H1 (cell line): ENCODE data around the gene CDYL. TPM values are rescaled to one million over a fixed set of nuclear protein-coding genes. Genes with fewer than 3 reads are reported as not detected.

ENCODE experiments used
- CTCF ChIA-PET: fragments of 300-600 bp; sonication (Branson Sonifier 250); formaldehyde crosslinking; loops from one replicate; lab custom pipeline; 2021; ENCODE audit not compliant: partially characterized antibody; lab: Charles Lee
- POLR2A ChIA-PET: fragments of 300-600 bp; sonication (Branson Sonifier 250); formaldehyde crosslinking; loops from one replicate; lab custom pipeline; 2021; ENCODE audit warnings: inconsistent platforms; ENCODE audit not compliant: partially characterized antibody; lab: Charles Lee
- DNase-seq, 2 experiments: peaks; one replicate each; pipeline versions ENCODE4 v3.0.0 to v3.0.0-alpha.2; 2010 to 2022; ENCODE audit warnings: low spot score in 2 of 2, low read depth in 1 of 2, mixed read lengths in 1 of 2
- FAIRE-seq: peaks from 2 replicates; lab custom pipeline; 2011; peaks lifted over from hg19 to GRCh38; lab: Jason Lieb, UNC
- H2AFZ ChIP-seq: 2 replicates; pipeline ENCODE4 v1.8.1; 2012; ENCODE audit warnings: low read length, inconsistent platforms
- H2AK5ac ChIP-seq: 2 replicates; pipeline ENCODE4 v1.6.1; 2013; ENCODE audit warnings: low read depth, low read length
- H2BK120ac ChIP-seq: replicated peaks from 2 replicates; pipeline ENCODE3; 2013; ENCODE audit warnings: low read depth, low read length, inconsistent platforms
- H2BK12ac ChIP-seq: 2 replicates; pipeline ENCODE4 v1.6.1; 2013; ENCODE audit warnings: low read depth, low read length
- H2BK15ac ChIP-seq: 2 replicates; pipeline ENCODE4 v1.6.1; 2013; ENCODE audit warnings: low read length
- H2BK20ac ChIP-seq: 2 replicates; pipeline ENCODE4 v1.6.1; 2013; ENCODE audit warnings: low read length
- H2BK5ac ChIP-seq: 2 replicates; pipeline ENCODE4 v1.6.1; 2013; ENCODE audit warnings: low read depth, low read length
- H3K14ac ChIP-seq: 2 replicates; pipeline ENCODE4 v1.6.1; 2013; ENCODE audit warnings: inconsistent platforms; ENCODE audit not compliant: insufficient read length
- H3K18ac ChIP-seq: 2 replicates; pipeline ENCODE4 v1.6.1; 2013; ENCODE audit warnings: low read length; ENCODE audit errors: extremely low read depth
- H3K23ac ChIP-seq: 2 replicates; pipeline ENCODE4 v1.6.1; 2013; ENCODE audit warnings: inconsistent platforms; ENCODE audit not compliant: insufficient read length
- H3K23me2 ChIP-seq: 2 replicates; pipeline ENCODE4 v1.6.1; 2013; ENCODE audit warnings: low read depth, low read length
- H3K27ac ChIP-seq: 2 replicates; pipeline ENCODE4 v1.6.1; 2011; ENCODE audit warnings: low read depth, low read length, inconsistent platforms
- H3K27me3 ChIP-seq, 4 experiments: replicated peaks in 1 of 4; 1 replicate in 1 of 4; 2 replicates in 3 of 4; pipeline versions ENCODE4 v1.6.1 to v1.8.1; 2011 to 2013; ENCODE audit warnings: low read length in 3 of 4, mild to moderate bottlenecking in 3 of 4, inconsistent platforms in 2 of 4, mixed read lengths in 2 of 4, moderate library complexity in 1 of 4; ENCODE audit not compliant: control insufficient read depth in 3 of 4, insufficient read depth in 3 of 4; ENCODE audit errors: extremely low read depth in 1 of 4
- H3K36me3 ChIP-seq, 4 experiments: 2 replicates each; pipeline versions ENCODE4 v1.6.1 to v1.8.1; 2011 to 2013; ENCODE audit warnings: mild to moderate bottlenecking in 4 of 4, low read length in 3 of 4, moderate library complexity in 2 of 4, control low read depth in 1 of 4, inconsistent platforms in 1 of 4; ENCODE audit not compliant: insufficient read depth in 4 of 4, control insufficient read depth in 2 of 4
- H3K4ac ChIP-seq: replicated peaks from 2 replicates; pipeline ENCODE3; 2013; ENCODE audit warnings: low read length, low read depth, mixed read lengths, inconsistent platforms; ENCODE audit not compliant: insufficient read length
- H3K4me1 ChIP-seq, 4 experiments: replicated peaks in 1 of 4; 1 replicate in 1 of 4; 2 replicates in 3 of 4; pipeline versions ENCODE4 v1.6.1 to v1.8.1; 2011 to 2013; ENCODE audit warnings: low read length in 3 of 4, inconsistent platforms in 2 of 4, mixed read lengths in 1 of 4; ENCODE audit not compliant: insufficient read depth in 4 of 4, control insufficient read depth in 3 of 4
- H3K4me2 ChIP-seq, 2 experiments: 2 replicates each; pipeline versions ENCODE4 v1.6.1 to v1.8.1; 2011 to 2013; ENCODE audit warnings: low read depth in 2 of 2, low read length in 2 of 2, control low read depth in 1 of 2, inconsistent platforms in 1 of 2, mild to moderate bottlenecking in 1 of 2; ENCODE audit not compliant: insufficient read depth in 1 of 2
- H3K4me3 ChIP-seq, 4 experiments: fragments of 200-600, 300-600 bp in 1 of 4; sonication (generic), shearing (Covaris generic), sonication (Bioruptor Twin) in 1 of 4; 2 replicates each; pipeline versions ENCODE4 v1.5.1 to v1.8.1; 2011 to 2016; ENCODE audit warnings: low read length in 4 of 4, low read depth in 3 of 4, control low read depth in 2 of 4, inconsistent platforms in 2 of 4, mild to moderate bottlenecking in 2 of 4, mixed read lengths in 1 of 4, moderate library complexity in 1 of 4; ENCODE audit not compliant: insufficient read depth in 2 of 4; ENCODE audit errors: extremely low read depth in 1 of 4
- H3K56ac ChIP-seq: replicated peaks from 2 replicates; pipeline ENCODE3; 2013; ENCODE audit warnings: low read depth, mild to moderate bottlenecking, mixed read lengths, low read length, inconsistent platforms; ENCODE audit not compliant: insufficient read length
- H3K79me1 ChIP-seq: 2 replicates; pipeline ENCODE4 v1.6.1; 2013; ENCODE audit warnings: low read depth, low read length, control low read depth
- H3K79me2 ChIP-seq, 2 experiments: 2 replicates each; pipeline versions ENCODE4 v1.6.1 to v1.8.1; 2012 to 2013; ENCODE audit warnings: low read length in 2 of 2, mild to moderate bottlenecking in 2 of 2, inconsistent platforms in 1 of 2; ENCODE audit not compliant: insufficient read depth in 2 of 2, control insufficient read depth in 1 of 2
- H3K9ac ChIP-seq, 4 experiments: replicated peaks in 1 of 4; 1 replicate in 1 of 4; 2 replicates in 3 of 4; pipeline versions ENCODE4 v1.6.1 to v1.8.1; 2011 to 2013; ENCODE audit warnings: low read depth in 3 of 4, low read length in 3 of 4, control low read depth in 2 of 4, mild to moderate bottlenecking in 2 of 4, moderate library complexity in 2 of 4, inconsistent platforms in 1 of 4; ENCODE audit errors: extremely low read depth in 1 of 4
- H3K9me3 ChIP-seq, 2 experiments: 2 replicates each; pipeline versions ENCODE4 v1.6.1 to v1.8.1; 2012 to 2013; ENCODE audit warnings: mild to moderate bottlenecking in 2 of 2, moderate library complexity in 2 of 2, control low read depth in 1 of 2, inconsistent platforms in 1 of 2, low read depth in 1 of 2, low read length in 1 of 2, mixed read lengths in 1 of 2; ENCODE audit not compliant: insufficient read depth in 2 of 2
- H4K20me1 ChIP-seq, 2 experiments: replicated peaks in 1 of 2; 2 replicates each; pipeline versions ENCODE3 to v1.8.1; 2011 to 2013; ENCODE audit warnings: inconsistent platforms in 2 of 2, low read length in 2 of 2, mild to moderate bottlenecking in 1 of 2; ENCODE audit not compliant: insufficient read depth in 2 of 2, control insufficient read depth in 1 of 2
- H4K5ac ChIP-seq: 2 replicates; pipeline ENCODE4 v1.6.1; 2013; ENCODE audit warnings: low read length, low read depth, mixed read lengths, inconsistent platforms; ENCODE audit not compliant: insufficient read length
- H4K8ac ChIP-seq: 2 replicates; pipeline ENCODE4 v1.8.0; 2013; ENCODE audit warnings: mild to moderate bottlenecking, moderate library complexity, low read length, inconsistent platforms; ENCODE audit not compliant: insufficient read depth; ENCODE audit errors: extremely low read depth
- H4K91ac ChIP-seq: replicated peaks from 2 replicates; pipeline ENCODE3; 2013; ENCODE audit warnings: low read length, mixed read lengths, inconsistent platforms; ENCODE audit not compliant: insufficient read length
- BRCA1 ChIP-seq: IDR thresholded peaks from 2 replicates; pipeline ENCODE4 v1.6.1; 2012; ENCODE audit warnings: low read depth, low read length, improper control_type of control experiment
- EZH2 ChIP-seq: fragments of 200-600 bp; sonication (generic); IDR thresholded peaks from 2 replicates; pipeline ENCODE4 v1.7.1; 2012; ENCODE audit warnings: low read depth, mild to moderate bottlenecking, moderate library complexity, low read length, inconsistent platforms; ENCODE audit not compliant: severe bottlenecking
- GABPA ChIP-seq: IDR thresholded peaks from 2 replicates; pipeline ENCODE4 v1.6.1; 2011; ENCODE audit warnings: mild to moderate bottlenecking, low read length, moderate library complexity, borderline replicate concordance; ENCODE audit not compliant: insufficient read depth
- RXRA ChIP-seq: IDR thresholded peaks from 2 replicates; pipeline ENCODE4 v1.6.1; 2011; ENCODE audit warnings: low read depth, mild to moderate bottlenecking, low read length, moderate library complexity; ENCODE audit not compliant: insufficient read depth
- SIX5 ChIP-seq: IDR thresholded peaks from 2 replicates; pipeline ENCODE4 v1.6.1; 2011; ENCODE audit warnings: mild to moderate bottlenecking, low read depth, low read length
- SP1 ChIP-seq: IDR thresholded peaks from 2 replicates; pipeline ENCODE4 v1.6.1; 2011; ENCODE audit warnings: low read depth, low read length
- WGBS, 2 experiments: shearing (Covaris generic) in 1 of 2; methylation state at CpG; one replicate each; pipeline versions ENCODE4 v1.1.6 to v1.1.7; 2013 to 2015; ENCODE audit warnings: low lambda C conversion rate in 2 of 2, mixed read lengths in 2 of 2, inconsistent platforms in 1 of 2, low coverage in 1 of 2, missing lambda C conversion rate in 1 of 2; ENCODE audit not compliant: insufficient replicate concordance in 2 of 2, insufficient coverage in 1 of 2, insufficient read length in 1 of 2; ENCODE audit errors: extremely low coverage in 1 of 2, missing lambda C conversion rate in 1 of 2; 5-methylcytosine and 5-hydroxymethylcytosine counted together
- polyA plus RNA-seq, 7 experiments: library from polyadenylated mRNA; depleted of rRNA in 3 of 7; stranded (reverse) in 5 of 7; unstranded in 2 of 7; fragments of >200 nt in 5 of 7; fragments of 200-250 nt in 2 of 7; gene quantifications; 1 replicate in 5 of 7; 2 replicates in 1 of 7; 4 replicates in 1 of 7; pipeline versions ENCODE4 v1.2.1 to v1.2.3, GENCODE V29; 2011 to 2013; ENCODE audit warnings: missing spikeins in 2 of 7, mixed read lengths in 2 of 7
- total RNA-seq: library from RNA; stranded (reverse); fragmentation: NEBNext Ultra II Directional; extraction: Animal tissue kit (Norgen Biotek cat#: 25700); gene quantifications from 2 replicates; pipeline ENCODE4 v1.2.1, GENCODE V29; 2021
- TF ChIP-seq, protein P1 (sequence below): IDR thresholded peaks from 2 replicates; pipeline ENCODE4 v1.6.1; 2012; ENCODE audit warnings: low read length, inconsistent platforms
- TF ChIP-seq, protein P2 (sequence below): IDR thresholded peaks from 2 replicates; pipeline ENCODE4 v1.6.1; 2012; ENCODE audit warnings: inconsistent platforms

CDYL gene
- total and polyA plus RNA-seq, 2 of the 8 experiments (the other 6 are each of a cell fraction or from before 2014, with no cell fraction given): 56.4 to 119 TPM

GRCh38 chr6:4872841-4873240 is 96.6 kb downstream of the CDYL start:
- Histone ChIP-seq H3K79me2 (peaks cover 10 to 99% of the 10 kb centered on the region in 2 experiments; a peak in 3 of 4 replicates), H4K8ac (no peak overlapping the region), H3K23ac (no peak overlapping the region), H4K5ac (no peak overlapping the region), H3K4me3 (no peak overlapping the region), H4K20me1 (peaks cover 30 to 49% of the 10 kb centered on the region in 2 experiments), H2AK5ac (no peak overlapping the region), H4K91ac (no peak overlapping the region), H2AFZ (no peak overlapping the region), H2BK5ac (no peak overlapping the region), H3K4me1 (peaks cover 0 to 2% (median 0%) of the 10 kb centered on the region in 4 experiments; a peak in 1 of 7 replicates), H2BK12ac (no peak overlapping the region), H3K4ac (no peak overlapping the region), H3K23me2 (no peaks in the 10 kb centered on the region), H3K14ac (no peak overlapping the region), H3K36me3 (no peaks in the 10 kb centered on the region), H3K79me1 (peaks cover 9% of the 10 kb centered on the region), H3K27ac (no peak overlapping the region), H3K9me3 (no peaks in the 10 kb centered on the region), H2BK15ac (no peak overlapping the region), H2BK120ac (no peak overlapping the region), H3K56ac (no peak overlapping the region), H3K9ac (no peak overlapping the region), H2BK20ac (no peak overlapping the region), H3K27me3 (peaks cover 0 to 1% (median 0%) of the 10 kb centered on the region in 4 experiments; a peak in 1 of 7 replicates), H3K18ac (no peak overlapping the region), H3K4me2 (no peak overlapping the region)
- no peak for FAIRE-seq
- ChIA-PET POLR2A (interaction anchor here (1.0 kb wide), 1 partner anchor 11 kb away, joined by 3 read pairs; no protein-coding TSS in a partner anchor), CTCF (no interaction called here)
- DNase-seq: no peak
- WGBS, 2 experiments: 94% methylated on average over 2 of the region's 2 CpGs; no CpG with 5 or more reads in 1 of the 2 experiments
- TF ChIP-seq SIX5: no peak
- TF ChIP-seq EZH2: no peak
- TF ChIP-seq, protein P1, sequence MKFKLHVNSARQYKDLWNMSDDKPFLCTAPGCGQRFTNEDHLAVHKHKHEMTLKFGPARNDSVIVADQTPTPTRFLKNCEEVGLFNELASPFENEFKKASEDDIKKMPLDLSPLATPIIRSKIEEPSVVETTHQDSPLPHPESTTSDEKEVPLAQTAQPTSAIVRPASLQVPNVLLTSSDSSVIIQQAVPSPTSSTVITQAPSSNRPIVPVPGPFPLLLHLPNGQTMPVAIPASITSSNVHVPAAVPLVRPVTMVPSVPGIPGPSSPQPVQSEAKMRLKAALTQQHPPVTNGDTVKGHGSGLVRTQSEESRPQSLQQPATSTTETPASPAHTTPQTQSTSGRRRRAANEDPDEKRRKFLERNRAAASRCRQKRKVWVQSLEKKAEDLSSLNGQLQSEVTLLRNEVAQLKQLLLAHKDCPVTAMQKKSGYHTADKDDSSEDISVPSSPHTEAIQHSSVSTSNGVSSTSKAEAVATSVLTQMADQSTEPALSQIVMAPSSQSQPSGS: no peak
- TF ChIP-seq, protein P2, sequence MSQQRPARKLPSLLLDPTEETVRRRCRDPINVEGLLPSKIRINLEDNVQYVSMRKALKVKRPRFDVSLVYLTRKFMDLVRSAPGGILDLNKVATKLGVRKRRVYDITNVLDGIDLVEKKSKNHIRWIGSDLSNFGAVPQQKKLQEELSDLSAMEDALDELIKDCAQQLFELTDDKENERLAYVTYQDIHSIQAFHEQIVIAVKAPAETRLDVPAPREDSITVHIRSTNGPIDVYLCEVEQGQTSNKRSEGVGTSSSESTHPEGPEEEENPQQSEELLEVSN: no peak
- no peak for TF ChIP-seq RXRA
- TF ChIP-seq GABPA: no peak
- TF ChIP-seq SP1: no peak
- no peak for TF ChIP-seq BRCA1
